Motor neuron (in vitro differentiated cells): ENCODE data around the gene MEAK7. TPM values are rescaled to one million over a fixed set of nuclear protein-coding genes. Genes with fewer than 3 reads are reported as not detected.

Experiments used
- ATAC-seq, 8 experiments: fragments of 200-7000 bp; cut with Tn5 transposase; replicated peaks in 6 of 8; 2 replicates each; pipeline ENCODE4 v1.8.0; 2021; ENCODE audit warnings: mild to moderate bottlenecking in 8 of 8, moderate library complexity in 8 of 8
- H3K27ac ChIP-seq, 2 donors: fragments of 250-450 bp; sonication (Bioruptor Pico); 2 replicates each; pipeline ENCODE4 v1.9.0; 2021; ENCODE audit warnings: antibody characterized with exemption in 2 of 2, mild to moderate bottlenecking in 2 of 2, moderate library complexity in 1 of 2
- H3K4me1 ChIP-seq, 2 donors: fragments of 250-450 bp; sonication (Bioruptor Pico); replicated peaks in 1 of 2; 2 replicates each; pipeline ENCODE4 v1.6.1; 2021; ENCODE audit warnings: antibody characterized with exemption in 2 of 2, mild to moderate bottlenecking in 2 of 2, moderate library complexity in 1 of 2
- H3K4me3 ChIP-seq, 5 donors: fragments of 250-450 bp; sonication (Bioruptor Pico); 2 replicates each; pipeline ENCODE4 v1.9.0; 2021; ENCODE audit warnings: antibody characterized with exemption in 5 of 5, mild to moderate bottlenecking in 5 of 5, moderate library complexity in 4 of 5
- WGBS, 10 experiments: fragments of 450-650 bp; shearing (Covaris generic); methylation state at CpG; one replicate each; pipeline ENCODE4 v1.0.0; 2022; 5-methylcytosine and 5-hydroxymethylcytosine counted together
- in situ Hi-C, 9 experiments: fragments of 400-800 bp; cut with MboI; loops; one replicate each; pipeline ENCODE4 v1.15.0; 2021; ENCODE audit warnings: low sequenced_read_pairs in 9 of 9, low pct_unique_long_range_greater_than_20kb in 2 of 9; ENCODE audit not compliant: unreplicated experiment in 9 of 9
- total RNA-seq, 8 experiments: library from RNA; unstranded; fragments of 300-600 nt; gene quantifications; 2 replicates each; pipeline versions ENCODE4 v1.2.3 to v1.2.4, GENCODE V29; 2022

MEAK7 gene
- total RNA-seq, 8 experiments from 2014 or later, result 6.5 to 18.9 (median 16.1) TPM

- 70 to 100% (median 83%) methylated on average over 1 to 15 of the region's 26 CpGs; no CpG with 5 or more reads in 3 of the 10 experiments for whole genome bisulfite sequencing, 10 experiments
- Histone ChIP-seq H3K27ac (no peak overlapping the region), H3K4me1 (peaks cover 19 to 23% of the 10 kb centered on the region in 2 donors), H3K4me3 (no peak overlapping the region)
- in situ Hi-C loops, result loop anchor here in 8 of 9 experiments (10.0 to 25.0 kb wide), 7 partner anchors 97 to 447 kb away; partner anchors contain the start of gene COTL1 (in 7 of the 8)
- peak in 1 of 8 experiments; percentile 5 for ATAC-seq
These were observed 10.7 kb upstream of the MEAK7 start for GRCh38 chr16:84514874-84515835.

GRCh38 chr16:84514295-84514873 lies 9.9 kb upstream of the MEAK7 start:
- H3K27ac ChIP-seq, result no peak overlapping the region
- 72 to 100% (median 92%) methylated on average over 1 to 6 of the region's 14 CpGs; no CpG with 5 or more reads in 6 of the 10 experiments for WGBS, 10 experiments

GRCh38 chr16:84513666-84514065 lies 9.2 kb upstream of the MEAK7 start:
- 77 to 100% (median 89%) methylated on average over 1 to 7 of the region's 11 CpGs; no CpG with 5 or more reads in 2 of the 10 experiments for WGBS, 10 experiments
- peaks cover 29 to 31% of the 10 kb centered on the region in 2 donors for H3K4me1 ChIP-seq
- in situ Hi-C loops, result loop anchor here in 8 of 9 experiments (10.0 to 25.0 kb wide), 7 partner anchors 99 to 449 kb away; partner anchors contain the start of gene COTL1 (in 7 of the 8)
- no peak for ATAC-seq
- no peak overlapping the region for H3K4me3 ChIP-seq
- H3K27ac ChIP-seq, result no peak overlapping the region

More at GRCh38 chr16:84514295-84514873, 9.9 kb upstream of the MEAK7 start:
- no peak for ATAC-seq
- Histone ChIP-seq H3K4me1 (peaks cover 22 to 23% of the 10 kb centered on the region in 2 donors), H3K4me3 (no peak overlapping the region)
- in situ Hi-C loops, result loop anchor here in 8 of 9 experiments (10.0 to 25.0 kb wide), 7 partner anchors 98 to 448 kb away; partner anchors contain the start of gene COTL1 (in 7 of the 8)

GRCh38 chr16:84513123-84513522 lies 8.7 kb upstream of the MEAK7 start:
- WGBS, 10 experiments, result 37 to 100% (median 75%) methylated on average over 1 to 8 of the region's 10 CpGs; no CpG with 5 or more reads in 3 of the 10 experiments
- Histone ChIP-seq H3K4me1 (peaks cover 32% of the 10 kb centered on the region in 2 donors), H3K4me3 (no peak overlapping the region), H3K27ac (no peak overlapping the region)
- in situ Hi-C loops, result loop anchor here in 8 of 9 experiments (10.0 to 25.0 kb wide), 7 partner anchors 99 to 449 kb away; partner anchors contain the start of gene COTL1 (in 7 of the 8)
- ATAC-seq, result no peak

- Histone ChIP-seq H3K27ac (no peak overlapping the region), H3K4me1 (peaks cover 32% of the 10 kb centered on the region in 2 donors), H3K4me3 (no peak overlapping the region)
- in situ Hi-C loops, result loop anchor here in 8 of 9 experiments (10.0 to 25.0 kb wide), 7 partner anchors 100 to 450 kb away; partner anchors contain the start of gene COTL1 (in 7 of the 8)
- ATAC-seq, result no peak
- 12 to 100% (median 59%) methylated on average over 2 to 12 of the region's 13 CpGs; no CpG with 5 or more reads in 2 of the 10 experiments for WGBS, 10 experiments
These were observed 7.4 kb upstream of the MEAK7 start for GRCh38 chr16:84511831-84512230.

- Histone ChIP-seq H3K27ac (no peak overlapping the region), H3K4me3 (peak overlapping the region in 1 of 5 donors; percentile 17)
These were observed 6.8 kb upstream of the MEAK7 start for GRCh38 chr16:84511180-84511800.

GRCh38 chr16:84509032-84509950 lies 4.8 kb upstream of the MEAK7 start:
- in situ Hi-C loops, result loop anchor here in 8 of 9 experiments (25.0 kb wide), 4 partner anchors 103 to 453 kb away; partner anchors contain the start of gene COTL1 (in 6 of the 8)
- ATAC-seq, result no peak
- Histone ChIP-seq H3K4me1 (peaks cover 28 to 29% of the 10 kb centered on the region in 2 donors), H3K4me3 (no peak overlapping the region), H3K27ac (no peak overlapping the region)
- 20 to 80% (median 63%) methylated on average over 1 to 8 of the region's 20 CpGs; no CpG with 5 or more reads in 2 of the 10 experiments for WGBS, 10 experiments

More at GRCh38 chr16:84511180-84511800, 6.8 kb upstream of the MEAK7 start:
- ATAC-seq, result peak; percentile 84 to 94 (median 87)
- in situ Hi-C loops, result loop anchor here in 8 of 9 experiments (10.0 to 25.0 kb wide), 7 partner anchors 101 to 451 kb away; partner anchors contain the start of gene COTL1 (in 7 of the 8)
- 3 to 26% (median 15%) methylated on average over 2 to 14 of the region's 21 CpGs; no CpG with 5 or more reads in 1 of the 10 experiments for WGBS, 10 experiments
- H3K4me1 ChIP-seq, result peaks cover 32% of the 10 kb centered on the region in 2 donors

GRCh38 chr16:84508502-84508901 lies 4.0 kb upstream of the MEAK7 start:
- peaks cover 32% of the 10 kb centered on the region in 2 donors for H3K4me1 ChIP-seq
- no peak overlapping the region for H3K4me3 ChIP-seq
- H3K27ac ChIP-seq, result no peak overlapping the region
- no peak for ATAC-seq
- in situ Hi-C loops, result loop anchor here in 8 of 9 experiments (25.0 kb wide), 4 partner anchors 104 to 454 kb away; partner anchors contain the start of gene COTL1 (in 6 of the 8)
- 68 to 100% (median 92%) methylated on average over 2 to 6 of the region's 8 CpGs; no CpG with 5 or more reads in 1 of the 10 experiments for WGBS, 10 experiments

GRCh38 chr16:84507011-84507982 lies 2.8 kb upstream of the MEAK7 start:
- Histone ChIP-seq H3K4me1 (peaks cover 32 to 39% of the 10 kb centered on the region in 2 donors), H3K27ac (no peak overlapping the region), H3K4me3 (no peak overlapping the region)
- WGBS, 10 experiments, result 0 to 93% (median 77%) methylated on average over 1 to 20 of the region's 27 CpGs; no CpG with 5 or more reads in 1 of the 10 experiments
- ATAC-seq, result no peak
- in situ Hi-C loops, result loop anchor here in 8 of 9 experiments (25.0 kb wide), 4 partner anchors 105 to 455 kb away; partner anchors contain the start of gene COTL1 (in 6 of the 8)
